GM18508 (cell line): ENCODE measurements around the gene TRUB1.

Experiments used
- ATAC-seq: cut with Tn5 transposase; IDR thresholded peaks from one replicate; pipeline ENCODE4 v1.9.1; 2021; ENCODE audit warnings: moderate number of reproducible peaks; ENCODE audit not compliant: insufficient read depth, unreplicated experiment

TRUB1 gene

GRCh38 chr10:115024371-115024770, 86.4 kb downstream of the TRUB1 start:
- ATAC-seq: no peak

DNA sequence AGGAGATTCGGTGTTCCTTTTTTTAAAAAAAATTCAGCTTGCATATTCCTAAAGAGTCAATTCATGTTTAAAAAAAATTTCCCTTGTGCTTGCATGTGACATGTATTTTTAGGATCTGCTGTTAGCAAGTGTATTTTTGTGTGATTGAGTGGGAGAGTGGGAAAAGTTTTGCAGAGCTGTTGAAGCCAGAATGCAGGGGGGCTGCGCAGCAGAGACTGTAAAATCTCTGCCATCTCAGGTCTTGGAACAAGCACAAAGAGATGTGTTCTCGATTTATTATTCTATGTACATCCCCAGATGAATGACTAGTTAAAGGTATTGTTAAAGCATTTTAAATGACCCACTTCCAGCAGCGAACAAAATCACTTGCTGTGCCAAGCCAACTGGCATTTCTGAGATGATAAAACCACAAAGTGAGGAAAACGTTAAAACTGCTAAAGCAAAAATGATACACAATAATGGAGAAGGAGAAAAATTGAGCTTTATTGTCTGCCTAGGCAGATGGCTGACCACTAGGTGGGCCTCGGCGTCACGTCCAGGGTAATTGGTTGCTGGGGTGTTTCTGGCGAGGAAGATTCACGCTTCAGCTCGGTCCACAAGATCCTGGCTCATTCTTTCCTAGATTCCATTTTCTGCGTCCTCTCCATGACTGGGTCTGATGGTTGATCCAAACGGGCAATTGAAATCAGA, 88.2 kb downstream of the TRUB1 start:
- no peak for ATAC-seq

GRCh38 chr10:115026746-115027140, 88.7 kb downstream of the TRUB1 start:
- ATAC-seq: no peak
